GM12873 (cell line): ENCODE results near the gene NR1D1.

Experiments
- CTCF ChIP-seq: IDR thresholded peaks from 2 replicates; pipeline ENCODE4 v1.5.1; 2012; ENCODE audit warnings: low read depth, mild to moderate bottlenecking, moderate library complexity, low read length, control low read depth; ENCODE audit not compliant: insufficient read depth; ENCODE audit errors: missing control alignments

Gene NR1D1

GRCh38 chr17:40104594-40105486 lies 4.5 kb upstream of the NR1D1 start:
- TF ChIP-seq CTCF, result no peak

- no peak for TF ChIP-seq CTCF
These were observed 3.3 kb upstream of the NR1D1 start for GRCh38 chr17:40103688-40104087.

GRCh38 chr17:40103071-40103661 lies 2.8 kb upstream of the NR1D1 start:
- TF ChIP-seq CTCF, result no peak

GRCh38 chr17:40101367-40102210 lies 1.2 kb upstream of the NR1D1 start:
- TF ChIP-seq CTCF, result no peak

- TF ChIP-seq CTCF, result no peak
These were observed 429 bp upstream of the NR1D1 start for GRCh38 chr17:40100669-40101366.

GRCh38 chr17:40099619-40100418 lies 570 bp downstream of the NR1D1 start:
- TF ChIP-seq CTCF, result no peak
